ENCODE measurements around the gene CYBC1. TPM values are rescaled to one million over a fixed set of nuclear protein-coding genes. Genes with fewer than 3 reads are reported as not detected.
"Not testable (repeated sequence)": the region's sequence is repeated elsewhere in the genome, so short reads cannot be mapped to it uniquely, and the experiment has no call there.

The CYBC1 gene
- total RNA-seq, 1 donor: 200 TPM

- DNase-seq (ENCODE audit: low read depth in 2 of 3, low spot score in 2 of 3): no peak
These were observed 29.1 kb upstream of the CYBC1 start for GRCh38 chr17:82479602-82480001.

- no peak for DNase-seq (ENCODE audit: low read depth in 2 of 3, low spot score in 2 of 3)
These were observed 27.4 kb upstream of the CYBC1 start for GRCh38 chr17:82477934-82478333.

DNA sequence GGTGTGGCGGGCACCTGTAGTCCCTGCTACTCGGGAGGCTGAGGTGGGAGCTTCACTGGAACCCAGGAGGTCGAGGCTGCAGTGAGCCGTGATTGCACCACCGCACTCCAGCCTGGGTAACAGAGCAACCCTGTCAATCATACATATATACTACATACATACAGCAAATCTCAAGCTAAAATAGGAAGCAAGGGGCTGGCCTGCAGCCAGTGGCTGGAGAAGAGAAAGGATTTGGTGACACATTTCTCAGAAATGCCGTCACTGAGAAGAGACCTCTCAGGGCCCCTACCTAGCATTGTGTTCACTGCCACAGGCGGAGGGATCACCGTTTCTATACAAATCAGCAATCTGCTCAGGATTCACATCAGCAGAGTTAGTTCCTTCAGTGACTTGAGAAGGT, 24.9 kb upstream of the CYBC1 start:
- no peak for DNase-seq (ENCODE audit: low read depth in 2 of 3, low spot score in 2 of 3)

- no peak for DNase-seq (ENCODE audit: low read depth in 2 of 3, low spot score in 2 of 3)
These were observed 23.9 kb upstream of the CYBC1 start for GRCh38 chr17:82474223-82475010.

- DNase-seq (ENCODE audit: low read depth in 2 of 3, low spot score in 2 of 3): no peak
These were observed 19.5 kb upstream of the CYBC1 start for GRCh38 chr17:82470065-82470464.

DNA sequence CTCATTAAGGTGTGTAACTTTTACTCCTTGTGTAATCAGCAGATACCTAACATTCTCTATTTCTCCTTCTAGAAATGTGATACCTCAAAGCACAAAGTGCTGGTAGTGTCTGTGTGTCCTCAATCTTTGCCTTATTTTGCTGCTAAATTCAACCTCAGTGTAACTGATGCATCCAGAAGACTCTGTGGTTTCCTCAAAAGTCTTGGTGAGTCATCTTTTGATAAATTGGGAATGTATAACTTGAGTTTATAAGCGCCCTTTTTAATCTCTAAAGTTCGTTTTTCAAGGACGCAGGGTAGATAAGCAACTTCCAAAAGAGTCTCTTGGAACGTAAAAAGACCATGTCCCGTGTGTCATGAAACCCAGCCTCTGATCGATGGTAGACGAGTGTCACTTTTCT, 18.1 kb upstream of the CYBC1 start:
- no peak for DNase-seq (ENCODE audit: low read depth in 2 of 3, low spot score in 2 of 3)

DNA sequence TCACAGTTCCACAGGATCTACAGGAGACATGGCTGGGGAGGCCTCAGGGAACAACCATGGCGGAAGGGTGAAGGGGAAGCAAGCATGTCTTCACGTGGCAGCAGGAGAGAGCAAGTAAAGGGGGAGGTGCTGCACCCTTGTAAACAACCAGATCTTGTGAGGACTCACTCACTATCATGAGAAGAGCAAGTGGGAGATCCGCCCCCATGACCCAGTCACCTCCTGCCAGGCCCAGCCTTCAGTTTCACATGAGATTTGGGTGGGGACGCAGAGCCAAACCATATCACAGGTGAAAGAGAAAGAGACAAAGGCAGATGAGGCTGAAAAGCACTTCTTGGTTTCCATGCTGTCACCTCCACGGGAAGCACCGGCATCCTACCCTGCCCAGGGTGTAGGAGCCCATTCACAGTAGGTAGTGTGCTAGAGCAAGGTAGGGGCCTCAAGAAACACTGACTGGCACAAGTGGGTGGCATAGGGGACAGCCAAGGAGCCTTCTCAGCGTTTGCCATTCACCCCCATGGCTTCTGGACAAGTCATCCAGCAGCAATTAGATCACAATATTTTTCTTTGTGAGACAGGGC, 14.6 kb upstream of the CYBC1 start:
- no peak for DNase-seq (ENCODE audit: low read depth in 2 of 3, low spot score in 2 of 3)

DNA sequence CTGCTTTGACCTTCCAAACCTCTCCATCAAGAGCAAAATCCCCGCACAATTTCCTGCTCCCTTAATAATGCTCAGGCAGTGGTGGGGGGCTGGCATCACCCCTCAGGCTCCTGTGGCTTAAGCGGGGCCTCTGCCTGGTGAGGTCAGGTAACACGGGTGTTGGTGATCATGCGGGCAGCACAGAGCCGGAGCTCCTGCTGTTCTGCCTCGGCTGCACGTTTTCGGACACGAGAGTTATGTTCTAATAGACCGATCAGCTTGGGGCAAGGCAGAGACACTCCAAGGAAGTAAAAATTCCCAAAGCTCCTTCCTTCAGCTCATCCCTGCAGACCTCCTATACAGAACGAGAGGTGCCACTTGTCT, 14.0 kb upstream of the CYBC1 start:
- DNase-seq (ENCODE audit: low read depth in 2 of 3, low spot score in 2 of 3): no peak

GRCh38 chr17:82463925-82464566, 13.5 kb upstream of the CYBC1 start:
- DNase-seq (ENCODE audit: low read depth in 2 of 3, low spot score in 2 of 3): no peak

DNA sequence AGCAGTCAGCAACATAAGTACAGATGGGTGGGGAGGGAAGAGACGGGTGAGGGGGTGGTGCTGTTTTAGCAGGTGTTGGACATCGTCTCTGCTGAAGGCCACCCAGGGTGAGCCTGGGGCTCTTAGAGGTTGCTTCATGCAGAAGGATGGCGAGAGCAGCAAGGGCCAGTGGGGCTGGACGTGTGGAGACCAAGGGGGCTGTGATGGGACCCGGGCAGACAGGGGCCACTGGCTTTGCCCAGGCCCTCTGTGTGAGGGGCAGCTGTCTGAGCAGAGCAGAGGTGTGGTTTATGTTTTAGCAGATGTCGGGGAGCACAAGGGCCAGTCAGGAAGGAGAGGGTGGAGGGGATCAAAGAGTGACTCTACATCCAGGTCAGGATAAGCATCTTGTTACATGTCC, 12.8 kb upstream of the CYBC1 start:
- DNase-seq (ENCODE audit: low read depth in 2 of 3, low spot score in 2 of 3): no peak

GRCh38 chr17:82461827-82462524, 11.4 kb upstream of the CYBC1 start:
- no peak for DNase-seq (ENCODE audit: low read depth in 2 of 3, low spot score in 2 of 3)

GRCh38 chr17:82459936-82460335, 9.4 kb upstream of the CYBC1 start:
- DNase-seq (ENCODE audit: low read depth in 2 of 3, low spot score in 2 of 3): not testable (repeated sequence)

GRCh38 chr17:82458885-82459424, 8.4 kb upstream of the CYBC1 start:
- peak in 2 of 3 donors; percentile 47 to 52 for DNase-seq (ENCODE audit: low read depth in 2 of 3, low spot score in 2 of 3)

- DNase-seq (ENCODE audit: low read depth in 2 of 3, low spot score in 2 of 3): peak; percentile 88 to 98 (median 96)
These were observed 7.8 kb upstream of the CYBC1 start, which contains the start of gene NARF for GRCh38 chr17:82458179-82458884. TSS of gene NARF (plus strand) at chr17:82458741. CDS start at chr17:82458804, 63 bp downstream.

DNA sequence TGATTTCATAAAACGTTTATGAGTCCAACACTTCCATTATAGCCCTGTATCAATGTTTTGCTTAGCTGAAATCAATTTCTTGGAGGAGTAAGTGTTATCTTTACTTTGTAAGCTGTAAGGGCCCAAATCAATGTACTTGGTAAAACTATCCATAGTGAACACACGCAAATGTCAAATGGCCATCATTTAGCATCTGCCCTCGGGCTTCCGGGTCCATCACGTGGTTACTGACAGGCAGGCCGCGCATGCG, 7.3 kb upstream of the CYBC1 start:
- peak in 1 of 3 donors; percentile 95 for DNase-seq (ENCODE audit: low read depth in 2 of 3, low spot score in 2 of 3)

DNA sequence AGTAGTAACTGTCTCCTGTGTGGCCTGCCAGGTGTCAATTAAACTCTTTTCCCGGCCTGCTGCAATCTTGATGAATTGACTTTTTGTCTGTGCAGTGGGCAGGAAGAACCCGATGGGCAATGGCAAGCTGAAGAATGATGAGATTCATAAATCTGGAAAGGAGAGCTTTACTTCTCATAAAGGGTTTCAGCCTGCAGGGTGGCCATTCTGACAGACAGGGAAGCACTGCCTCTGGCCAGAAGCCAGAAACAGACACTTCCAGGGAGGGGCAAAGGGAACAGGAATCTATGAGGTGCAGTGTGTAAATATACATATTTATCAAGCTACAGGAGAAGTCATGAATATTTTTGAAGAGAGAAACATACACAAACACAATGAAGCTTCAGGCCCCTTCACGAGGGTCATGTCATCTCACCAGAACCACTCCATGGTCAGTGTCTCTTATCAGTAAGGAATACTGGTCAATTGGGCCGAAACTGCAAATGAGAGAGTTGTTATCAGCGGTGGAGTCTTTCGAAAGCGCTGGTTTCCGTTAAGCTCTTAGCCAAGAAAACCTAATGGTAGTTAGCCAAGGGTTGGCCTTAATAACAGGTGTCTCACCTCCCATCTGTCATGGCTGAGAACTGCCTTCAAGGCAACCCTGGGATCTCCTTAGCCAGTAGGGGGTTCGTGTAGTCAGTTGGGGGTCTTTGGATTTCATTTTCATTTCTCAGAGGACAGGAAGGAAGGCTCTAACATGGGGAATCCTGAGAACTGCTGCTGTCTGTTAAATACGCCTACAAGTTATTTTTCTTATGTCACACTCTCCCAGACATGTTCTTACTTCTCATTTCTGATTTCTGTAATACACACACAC, 6.7 kb upstream of the CYBC1 start:
- no peak for DNase-seq (ENCODE audit: low read depth in 2 of 3, low spot score in 2 of 3)

DNA sequence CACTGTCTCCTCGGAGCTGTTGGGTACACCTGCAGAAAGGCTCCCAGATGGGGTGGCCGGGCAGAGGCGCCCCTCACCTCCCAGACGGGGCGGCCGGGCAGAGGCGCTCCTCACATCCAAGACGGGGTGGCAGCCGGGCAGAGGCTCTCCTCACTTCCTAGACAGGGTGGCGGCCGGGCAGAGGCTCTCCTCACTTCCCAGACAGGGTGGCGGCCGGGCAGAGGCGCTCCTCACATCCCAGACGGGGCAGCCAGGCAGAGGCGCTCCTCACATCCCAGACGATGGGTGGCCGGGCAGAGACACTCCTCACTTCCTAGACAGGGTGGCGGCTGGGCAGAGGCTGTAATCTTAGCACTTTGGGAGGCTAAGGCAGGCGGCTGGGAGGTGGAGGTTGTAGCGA, 3.2 kb upstream of the CYBC1 start:
- DNase-seq (ENCODE audit: low read depth in 2 of 3, low spot score in 2 of 3): not testable (repeated sequence)

DNA sequence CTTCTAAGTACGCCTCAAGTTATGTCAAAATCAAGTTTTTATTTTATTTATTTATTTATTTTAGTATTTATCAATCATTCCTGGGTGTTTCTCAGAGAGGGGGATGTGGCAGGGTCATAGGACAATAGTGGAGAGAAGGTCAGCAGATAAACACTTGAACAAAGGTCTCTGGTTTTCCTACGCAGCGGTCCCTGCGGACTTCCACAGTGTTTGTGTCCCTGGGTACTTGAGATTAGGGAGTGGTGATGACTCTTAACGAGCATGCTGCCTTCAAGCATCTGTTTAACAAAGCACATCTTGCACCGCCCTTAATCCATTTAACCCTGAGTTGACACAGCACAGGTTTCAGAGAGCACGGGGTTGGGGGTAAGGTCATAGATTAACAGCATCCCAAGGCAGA, 2.6 kb upstream of the CYBC1 start:
- DNase-seq (ENCODE audit: low read depth in 2 of 3, low spot score in 2 of 3): not testable (repeated sequence)

GRCh38 chr17:82452162-82452561, 1.6 kb upstream of the CYBC1 start:
- no peak for DNase-seq (ENCODE audit: low read depth in 2 of 3, low spot score in 2 of 3)

- no peak for DNase-seq (ENCODE audit: low read depth in 2 of 3, low spot score in 2 of 3)
These were observed 632 bp downstream of the CYBC1 start for GRCh38 chr17:82449883-82450356.

All from hematopoietic multipotent progenitor cell (in vitro differentiated cells).